OCI-LY7 (cell line): Measurements from ENCODE around the gene SPINK13. TPM values are rescaled to one million over a fixed set of nuclear protein-coding genes. Genes with fewer than 3 reads are reported as not detected.

Experiments used
- BruUV-seq: library from RNA; stranded (reverse); fragments of 400-500 nt; replicated peaks from 2 replicates; lab custom pipeline; 2021; lab: Mats Ljungman, UMichigan
- CTCF ChIA-PET: fragments of 300-600 bp; sonication (Branson Sonifier 250); formaldehyde crosslinking; loops from one replicate; lab custom pipeline; 2022; ENCODE audit warnings: antibody characterized with exemption; ENCODE audit not compliant: unreplicated experiment; lab: Charles Lee
- POLR2A ChIA-PET: fragments of 300-600 bp; sonication (Branson Sonifier 250); formaldehyde crosslinking; loops from one replicate; lab custom pipeline; 2022; ENCODE audit warnings: antibody characterized with exemption; lab: Charles Lee
- DNase-seq: peaks from one replicate; pipeline ENCODE4 v3.0.0-alpha.2; 2015; ENCODE audit warnings: low spot score
- H2AFZ ChIP-seq: fragments of 200-600 bp; sonication (generic), shearing (Covaris generic); 2 replicates; pipeline ENCODE4 v1.6.1; 2014; ENCODE audit warnings: mild to moderate bottlenecking, antibody characterized with exemption, low read length, moderate library complexity
- H3K27ac ChIP-seq: fragments of 200-600 bp; sonication (generic); 2 replicates; pipeline ENCODE4 v1.5.1; 2014; ENCODE audit warnings: mixed run types, low read depth, mild to moderate bottlenecking, moderate library complexity, low read length, inconsistent platforms; ENCODE audit not compliant: poor library complexity, severe bottlenecking
- H3K36me3 ChIP-seq: fragments of 200-600 bp; sonication (generic); 2 replicates; pipeline ENCODE4 v1.6.1; 2014; ENCODE audit warnings: mild to moderate bottlenecking, antibody characterized with exemption, low read length, moderate library complexity, mixed read lengths; ENCODE audit not compliant: insufficient read depth
- H3K4me1 ChIP-seq: fragments of 200-600 bp; sonication (generic); 2 replicates; pipeline ENCODE4 v1.5.1; 2014; ENCODE audit warnings: mild to moderate bottlenecking, low read length; ENCODE audit not compliant: insufficient read depth, poor library complexity, severe bottlenecking
- H3K4me2 ChIP-seq: fragments of 200-600 bp; sonication (generic); 2 replicates; pipeline ENCODE4 v1.6.1; 2014; ENCODE audit warnings: mild to moderate bottlenecking, low read length
- H3K4me3 ChIP-seq: fragments of 200-600 bp; sonication (generic); 2 replicates; pipeline ENCODE4 v1.5.1; 2014; ENCODE audit warnings: mild to moderate bottlenecking, low read depth, low read length; ENCODE audit not compliant: poor library complexity, severe bottlenecking
- H3K79me2 ChIP-seq: fragments of 200-600 bp; sonication (generic); 2 replicates; pipeline ENCODE4 v1.6.1; 2016; ENCODE audit warnings: low read depth, mild to moderate bottlenecking, low read length, moderate library complexity, mixed read lengths; ENCODE audit not compliant: insufficient read depth
- H3K9me2 ChIP-seq: fragments of 200-600 bp; sonication (generic); 2 replicates; pipeline ENCODE4 v1.6.1; 2016; ENCODE audit warnings: mild to moderate bottlenecking, low read length, mixed read lengths; ENCODE audit not compliant: insufficient read depth
- H3K9me3 ChIP-seq: fragments of 200-600 bp; sonication (generic); 2 replicates; pipeline ENCODE4 v1.6.1; 2014; ENCODE audit warnings: mild to moderate bottlenecking, mixed run types, low read length, mixed read lengths
- H4K20me1 ChIP-seq: fragments of 200-600 bp; sonication (generic); 2 replicates; pipeline ENCODE4 v1.6.1; 2014; ENCODE audit warnings: mild to moderate bottlenecking, antibody characterized with exemption, low read length, moderate library complexity, mixed read lengths; ENCODE audit not compliant: insufficient read depth
- EZH2phosphoT487 ChIP-seq: fragments of 200-600 bp; sonication (generic); IDR thresholded peaks from 2 replicates; pipeline ENCODE4 v1.6.1; 2018; ENCODE audit warnings: low read depth, borderline replicate concordance, mild to moderate bottlenecking, mixed run types, antibody characterized with exemption, low read length, moderate library complexity, mixed read lengths
- intact Hi-C: fragments of 100-400 bp; cut with micrococcal nuclease; formaldehyde crosslinking; loops from one replicate; pipeline ENCODE4 v1.10.0; 2022; ENCODE audit not compliant: unreplicated experiment
- total RNA-seq, 2 experiments: library from RNA; depleted of rRNA in 1 of 2; stranded (reverse); fragments of >200 nt in 1 of 2; shearing (Covaris generic) in 1 of 2; gene quantifications; 2 replicates each; pipeline ENCODE4 v1.2.3, GENCODE V29; 2014 to 2022
- TF ChIP-seq, protein P1 (sequence below): fragments of 200-600 bp; sonication (generic); conservative IDR thresholded peaks from 2 replicates; pipeline ENCODE4 v1.5.1; 2014; ENCODE audit warnings: mild to moderate bottlenecking, antibody characterized with exemption, low read length, moderate library complexity, mixed read lengths

SPINK13 gene
- total RNA-seq, 2 experiments from 2014 or later, result not detected

DNA sequence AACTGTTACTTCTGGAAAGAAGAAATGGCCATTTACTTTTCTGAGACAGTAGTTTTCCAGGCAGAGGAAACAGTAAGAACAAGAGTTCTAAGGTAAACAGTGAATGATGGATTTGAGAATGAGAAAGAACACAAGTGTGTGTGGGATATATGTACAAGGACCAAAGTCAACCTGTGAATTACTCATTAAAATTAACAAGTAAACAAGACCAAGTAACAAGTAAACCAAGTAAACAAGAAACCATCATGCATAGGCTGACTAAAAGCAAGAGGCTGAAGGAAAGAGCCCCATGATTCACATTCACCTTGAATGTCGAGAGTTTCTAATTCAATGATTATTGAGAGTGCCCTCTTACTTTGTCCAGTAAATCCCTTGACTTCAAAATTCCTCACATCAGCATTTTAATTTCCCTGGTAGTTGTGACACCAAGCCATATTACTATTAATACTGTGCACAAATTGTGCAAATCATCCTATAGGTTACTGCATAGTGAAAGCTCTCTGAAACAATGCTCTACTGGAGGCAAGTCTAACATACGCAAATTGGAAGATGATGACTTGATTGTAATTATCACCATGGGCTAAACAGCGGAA lies 40.1 kb upstream of the SPINK13 start:
- no peak overlapping the region for H2AFZ ChIP-seq
- no peaks in the 10 kb centered on the region for H3K79me2 ChIP-seq
- no TSS peak for BruUV-seq
- H3K36me3 ChIP-seq, result no peaks in the 10 kb centered on the region
- POLR2A ChIA-PET, result interaction anchor here (1.0 kb wide), 1 partner anchor 72 kb away, joined by 3 read pairs; no protein-coding TSS in a partner anchor
- no peaks in the 10 kb centered on the region for H3K4me1 ChIP-seq
- CTCF ChIA-PET, result no interaction called here
- no peaks in the 10 kb centered on the region for H3K9me2 ChIP-seq
- TF ChIP-seq, protein P1, sequence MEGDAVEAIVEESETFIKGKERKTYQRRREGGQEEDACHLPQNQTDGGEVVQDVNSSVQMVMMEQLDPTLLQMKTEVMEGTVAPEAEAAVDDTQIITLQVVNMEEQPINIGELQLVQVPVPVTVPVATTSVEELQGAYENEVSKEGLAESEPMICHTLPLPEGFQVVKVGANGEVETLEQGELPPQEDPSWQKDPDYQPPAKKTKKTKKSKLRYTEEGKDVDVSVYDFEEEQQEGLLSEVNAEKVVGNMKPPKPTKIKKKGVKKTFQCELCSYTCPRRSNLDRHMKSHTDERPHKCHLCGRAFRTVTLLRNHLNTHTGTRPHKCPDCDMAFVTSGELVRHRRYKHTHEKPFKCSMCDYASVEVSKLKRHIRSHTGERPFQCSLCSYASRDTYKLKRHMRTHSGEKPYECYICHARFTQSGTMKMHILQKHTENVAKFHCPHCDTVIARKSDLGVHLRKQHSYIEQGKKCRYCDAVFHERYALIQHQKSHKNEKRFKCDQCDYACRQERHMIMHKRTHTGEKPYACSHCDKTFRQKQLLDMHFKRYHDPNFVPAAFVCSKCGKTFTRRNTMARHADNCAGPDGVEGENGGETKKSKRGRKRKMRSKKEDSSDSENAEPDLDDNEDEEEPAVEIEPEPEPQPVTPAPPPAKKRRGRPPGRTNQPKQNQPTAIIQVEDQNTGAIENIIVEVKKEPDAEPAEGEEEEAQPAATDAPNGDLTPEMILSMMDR, result no peak
- no peak for TF ChIP-seq EZH2phosphoT487
- H3K4me3 ChIP-seq, result no peak overlapping the region
- no peak overlapping the region for H3K4me2 ChIP-seq
- no peak overlapping the region for H3K27ac ChIP-seq
- intact Hi-C loops, result no loop called here
- no peaks in the 10 kb centered on the region for H4K20me1 ChIP-seq
- no peak for DNase-seq
- no peaks in the 10 kb centered on the region for H3K9me3 ChIP-seq

DNA sequence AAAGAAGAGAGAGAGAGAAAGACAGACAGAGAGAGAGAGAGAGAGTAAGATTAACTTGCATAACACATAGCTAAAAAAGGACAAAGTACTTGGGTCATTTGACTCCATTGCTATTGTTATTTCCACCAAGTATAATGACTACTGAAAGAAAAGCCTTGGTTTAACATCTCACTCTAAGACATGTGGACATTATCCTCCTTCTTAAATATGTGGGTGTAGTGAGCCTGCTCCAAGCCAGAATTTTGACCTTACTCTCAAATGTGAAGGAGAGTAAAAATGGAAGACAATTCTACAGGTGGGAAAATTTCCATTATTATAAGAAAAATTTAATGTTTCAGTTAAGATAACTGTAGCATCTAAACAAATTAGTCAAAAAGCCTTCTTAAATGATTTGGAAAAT lies 38.8 kb upstream of the SPINK13 start:
- no peaks in the 10 kb centered on the region for H3K79me2 ChIP-seq
- no peak overlapping the region for H2AFZ ChIP-seq
- H3K27ac ChIP-seq, result no peak overlapping the region
- no peak overlapping the region for H3K4me2 ChIP-seq
- H3K4me3 ChIP-seq, result no peak overlapping the region
- BruUV-seq, result no TSS peak
- TF ChIP-seq, protein P1, result no peak
- no peak for TF ChIP-seq EZH2phosphoT487
- CTCF ChIA-PET, result no interaction called here
- H3K9me3 ChIP-seq, result no peaks in the 10 kb centered on the region
- POLR2A ChIA-PET, result interaction anchor here (0.7 to 0.8 kb wide), 3 partner anchors 17 to 125 kb away, joined by 3 to 4 read pairs (median 3); no protein-coding TSS in a partner anchor
- no peaks in the 10 kb centered on the region for H3K4me1 ChIP-seq
- no peak for DNase-seq
- no peaks in the 10 kb centered on the region for H3K36me3 ChIP-seq
- no peaks in the 10 kb centered on the region for H4K20me1 ChIP-seq
- intact Hi-C loops, result no loop called here
- H3K9me2 ChIP-seq, result no peaks in the 10 kb centered on the region

DNA sequence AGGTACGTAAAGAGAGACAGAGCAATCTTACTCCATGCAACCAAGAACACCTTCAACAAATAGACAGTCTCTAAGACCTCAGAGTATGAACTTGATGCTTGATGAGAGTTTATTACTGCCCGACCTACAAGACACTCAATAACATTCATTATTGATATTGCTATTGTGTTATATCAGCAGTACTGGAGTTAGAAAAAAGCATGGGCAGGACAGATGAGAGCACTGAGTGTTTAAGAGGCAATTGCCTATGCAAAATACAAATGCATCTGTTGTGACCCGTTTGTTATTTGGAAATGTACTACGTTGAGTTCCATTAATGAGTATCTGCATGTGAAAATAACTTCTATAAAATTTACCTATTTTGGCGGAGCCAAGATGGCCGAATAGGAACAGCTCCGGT lies 38.4 kb upstream of the SPINK13 start:
- Histone ChIP-seq H3K36me3 (no peaks in the 10 kb centered on the region), H3K4me2 (no peak overlapping the region), H2AFZ (no peak overlapping the region), H3K9me2 (no peaks in the 10 kb centered on the region), H3K27ac (no peak overlapping the region), H4K20me1 (no peaks in the 10 kb centered on the region), H3K4me1 (no peaks in the 10 kb centered on the region), H3K79me2 (no peaks in the 10 kb centered on the region), H3K4me3 (no peak overlapping the region), H3K9me3 (no peaks in the 10 kb centered on the region)
- no TSS peak for BruUV-seq
- TF ChIP-seq EZH2phosphoT487, result no peak
- TF ChIP-seq, protein P1, result no peak
- intact Hi-C loops, result no loop called here
- ChIA-PET CTCF (no interaction called here), POLR2A (no interaction called here)
- DNase-seq, result no peak
